ENCODE results near the gene DHX9.

The DHX9 gene

GRCh38 chr1:182851825-182852224 lies 12.7 kb downstream of the DHX9 start:
- no peak overlapping the region for H3K4me3 ChIP-seq (ENCODE audit: low read depth, low read length)

GRCh38 chr1:182855911-182856310 lies 16.8 kb downstream of the DHX9 start:
- DNase-seq (ENCODE audit: low read depth), result no peak
- no peak overlapping the region for H3K4me3 ChIP-seq (ENCODE audit: low read depth, low read length)
- TF ChIP-seq CTCF (IDR thresholded peaks at IDR 0.05; ENCODE audit: low read depth, low read length, missing control alignments), result no peak

More at GRCh38 chr1:182851825-182852224, 12.7 kb downstream of the DHX9 start:
- no peak for DNase-seq (ENCODE audit: low read depth)
- no peak for TF ChIP-seq CTCF (IDR thresholded peaks at IDR 0.05; ENCODE audit: low read depth, low read length, missing control alignments)

- TF ChIP-seq CTCF (IDR thresholded peaks at IDR 0.05; ENCODE audit: low read depth, low read length, missing control alignments), result no peak
- no peak overlapping the region for H3K4me3 ChIP-seq (ENCODE audit: low read depth, low read length)
- DNase-seq (ENCODE audit: low read depth), result no peak
Measured at GRCh38 chr1:182857212-182857611, 18.1 kb downstream of the DHX9 start.

- TF ChIP-seq CTCF (IDR thresholded peaks at IDR 0.05; ENCODE audit: low read depth, low read length, missing control alignments), result no peak
- DNase-seq (ENCODE audit: low read depth), result no peak
- H3K4me3 ChIP-seq (ENCODE audit: low read depth, low read length), result no peak overlapping the region
Measured at GRCh38 chr1:182860658-182861057, 21.5 kb downstream of the DHX9 start.

GRCh38 chr1:182861994-182862393 lies 22.8 kb downstream of the DHX9 start:
- H3K4me3 ChIP-seq (ENCODE audit: low read depth, low read length), result no peak overlapping the region
- no peak for TF ChIP-seq CTCF (IDR thresholded peaks at IDR 0.05; ENCODE audit: low read depth, low read length, missing control alignments)
- DNase-seq (ENCODE audit: low read depth), result no peak

GRCh38 chr1:182862827-182863226 lies 23.7 kb downstream of the DHX9 start:
- TF ChIP-seq CTCF (IDR thresholded peaks at IDR 0.05; ENCODE audit: low read depth, low read length, missing control alignments), result no peak
- DNase-seq (ENCODE audit: low read depth), result no peak
- no peak overlapping the region for H3K4me3 ChIP-seq (ENCODE audit: low read depth, low read length)

- no peak for TF ChIP-seq CTCF (IDR thresholded peaks at IDR 0.05; ENCODE audit: low read depth, low read length, missing control alignments)
- no peak for DNase-seq (ENCODE audit: low read depth)
- no peak overlapping the region for H3K4me3 ChIP-seq (ENCODE audit: low read depth, low read length)
Measured at GRCh38 chr1:182863940-182864339, 24.8 kb downstream of the DHX9 start.
